Neural cell (in vitro differentiated cells): Measurements from ENCODE around the gene LTO1.

Source experiments
- CTCF ChIP-seq: fragments of 450-650 bp; IDR thresholded peaks from 2 replicates; pipeline ENCODE4 v1.5.1; 2014; ENCODE audit warnings: antibody characterized with exemption, mild to moderate bottlenecking, moderate library complexity; ENCODE audit not compliant: poor library complexity, severe bottlenecking
- EP300 ChIP-seq: fragments of 450-650 bp; conservative IDR thresholded peaks from 2 replicates; pipeline ENCODE4 v1.6.1; 2014; ENCODE audit warnings: antibody characterized with exemption, mild to moderate bottlenecking, moderate library complexity; ENCODE audit not compliant: poor library complexity, severe bottlenecking
- EZH2 ChIP-seq: fragments of 200-600, 300-800 bp; shearing (Covaris generic), sonication (generic); IDR thresholded peaks from 2 replicates; pipeline ENCODE4 v1.6.1; 2014; ENCODE audit warnings: antibody characterized with exemption, low read length, borderline replicate concordance, mild to moderate bottlenecking; ENCODE audit not compliant: insufficient read depth, poor library complexity, severe bottlenecking
- POLR2AphosphoS5 ChIP-seq: IDR thresholded peaks from 2 replicates; pipeline ENCODE4 v1.6.1; 2012
- REST ChIP-seq: IDR thresholded peaks from 2 replicates; pipeline ENCODE4 v1.6.1; 2012; ENCODE audit warnings: borderline replicate concordance

- TF ChIP-seq CTCF (no peak), EZH2 (no peak), EP300 (no peak), POLR2AphosphoS5 (no peak), REST (no peak)
Observed at GRCh38 chr11:69694781-69695180, 19.6 kb upstream of the LTO1 start.
